ENCODE measurements around the gene SLC33A1. TPM values are rescaled to one million over a fixed set of nuclear protein-coding genes. Genes with fewer than 3 reads are reported as not detected.
A peak's percentile ranks its signal among the peaks of the same experiment; 100 is the strongest.

Gene SLC33A1
- total and polyA plus RNA-seq, 2 of the 13 experiments (the other 11 are each of a cell fraction or from before 2014, with no cell fraction given), result 20.0 to 32.1 TPM

DNA sequence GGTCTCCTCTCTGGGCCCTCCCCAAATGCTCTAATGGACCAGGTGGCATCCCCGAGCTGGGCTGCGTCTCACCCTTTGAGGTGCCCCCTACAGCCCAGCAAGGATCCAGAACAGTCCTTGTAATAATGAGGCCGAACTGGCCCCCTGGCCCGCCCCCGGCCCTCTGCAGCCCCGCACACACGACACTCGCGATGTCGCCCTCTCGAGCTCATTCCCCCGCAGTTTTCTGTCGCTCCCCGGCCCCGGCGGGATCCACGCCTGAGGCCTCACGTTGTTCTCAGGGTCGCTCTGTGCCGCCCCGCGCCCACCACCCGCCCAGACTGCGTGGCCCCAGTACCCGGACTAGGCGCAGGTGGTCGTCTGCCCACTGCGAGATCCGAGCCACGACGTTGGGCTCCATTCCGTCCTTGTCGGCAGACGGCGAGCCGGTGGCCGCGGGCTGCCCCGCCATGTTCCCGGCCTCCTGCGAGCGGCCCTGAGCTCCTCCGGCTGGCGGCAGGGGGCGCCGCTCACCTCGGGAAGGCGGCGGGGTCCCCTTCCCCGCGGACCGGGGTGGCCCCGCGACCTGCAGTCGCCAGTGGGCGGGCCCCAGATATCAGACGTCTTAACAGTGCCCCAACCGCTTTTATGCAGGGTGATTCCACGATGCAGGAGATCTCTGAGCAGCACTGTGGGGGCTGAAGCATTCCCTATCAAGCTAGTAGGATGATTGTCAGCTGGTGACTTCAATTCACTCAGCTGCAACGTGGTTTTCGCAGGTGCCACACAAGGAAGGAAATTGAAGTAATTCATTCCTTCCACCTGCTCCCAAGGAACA lies 48.2 kb downstream of the SLC33A1 start, which contains the start of gene C3orf33 (continued):
- TF ChIP-seq, protein P1, sequence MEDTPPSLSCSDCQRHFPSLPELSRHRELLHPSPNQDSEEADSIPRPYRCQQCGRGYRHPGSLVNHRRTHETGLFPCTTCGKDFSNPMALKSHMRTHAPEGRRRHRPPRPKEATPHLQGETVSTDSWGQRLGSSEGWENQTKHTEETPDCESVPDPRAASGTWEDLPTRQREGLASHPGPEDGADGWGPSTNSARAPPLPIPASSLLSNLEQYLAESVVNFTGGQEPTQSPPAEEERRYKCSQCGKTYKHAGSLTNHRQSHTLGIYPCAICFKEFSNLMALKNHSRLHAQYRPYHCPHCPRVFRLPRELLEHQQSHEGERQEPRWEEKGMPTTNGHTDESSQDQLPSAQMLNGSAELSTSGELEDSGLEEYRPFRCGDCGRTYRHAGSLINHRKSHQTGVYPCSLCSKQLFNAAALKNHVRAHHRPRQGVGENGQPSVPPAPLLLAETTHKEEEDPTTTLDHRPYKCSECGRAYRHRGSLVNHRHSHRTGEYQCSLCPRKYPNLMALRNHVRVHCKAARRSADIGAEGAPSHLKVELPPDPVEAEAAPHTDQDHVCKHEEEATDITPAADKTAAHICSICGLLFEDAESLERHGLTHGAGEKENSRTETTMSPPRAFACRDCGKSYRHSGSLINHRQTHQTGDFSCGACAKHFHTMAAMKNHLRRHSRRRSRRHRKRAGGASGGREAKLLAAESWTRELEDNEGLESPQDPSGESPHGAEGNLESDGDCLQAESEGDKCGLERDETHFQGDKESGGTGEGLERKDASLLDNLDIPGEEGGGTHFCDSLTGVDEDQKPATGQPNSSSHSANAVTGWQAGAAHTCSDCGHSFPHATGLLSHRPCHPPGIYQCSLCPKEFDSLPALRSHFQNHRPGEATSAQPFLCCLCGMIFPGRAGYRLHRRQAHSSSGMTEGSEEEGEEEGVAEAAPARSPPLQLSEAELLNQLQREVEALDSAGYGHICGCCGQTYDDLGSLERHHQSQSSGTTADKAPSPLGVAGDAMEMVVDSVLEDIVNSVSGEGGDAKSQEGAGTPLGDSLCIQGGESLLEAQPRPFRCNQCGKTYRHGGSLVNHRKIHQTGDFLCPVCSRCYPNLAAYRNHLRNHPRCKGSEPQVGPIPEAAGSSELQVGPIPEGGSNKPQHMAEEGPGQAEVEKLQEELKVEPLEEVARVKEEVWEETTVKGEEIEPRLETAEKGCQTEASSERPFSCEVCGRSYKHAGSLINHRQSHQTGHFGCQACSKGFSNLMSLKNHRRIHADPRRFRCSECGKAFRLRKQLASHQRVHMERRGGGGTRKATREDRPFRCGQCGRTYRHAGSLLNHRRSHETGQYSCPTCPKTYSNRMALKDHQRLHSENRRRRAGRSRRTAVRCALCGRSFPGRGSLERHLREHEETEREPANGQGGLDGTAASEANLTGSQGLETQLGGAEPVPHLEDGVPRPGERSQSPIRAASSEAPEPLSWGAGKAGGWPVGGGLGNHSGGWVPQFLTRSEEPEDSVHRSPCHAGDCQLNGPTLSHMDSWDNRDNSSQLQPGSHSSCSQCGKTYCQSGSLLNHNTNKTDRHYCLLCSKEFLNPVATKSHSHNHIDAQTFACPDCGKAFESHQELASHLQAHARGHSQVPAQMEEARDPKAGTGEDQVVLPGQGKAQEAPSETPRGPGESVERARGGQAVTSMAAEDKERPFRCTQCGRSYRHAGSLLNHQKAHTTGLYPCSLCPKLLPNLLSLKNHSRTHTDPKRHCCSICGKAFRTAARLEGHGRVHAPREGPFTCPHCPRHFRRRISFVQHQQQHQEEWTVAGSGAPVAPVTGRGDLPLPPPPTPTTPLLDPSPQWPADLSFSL (CRISPR knock-in tag; IDR thresholded peaks at IDR 0.05), result no peak
- 0 out of 2 replicates have a peak, but pooled peaks have one; percentile 28 for TF ChIP-seq ZNF33B (CRISPR knock-in tag; IDR thresholded peaks at IDR 0.05)
- TF ChIP-seq EED (CRISPR knock-in tag; IDR thresholded peaks at IDR 0.05), result peak; percentile 87
- TF ChIP-seq, protein P2, sequence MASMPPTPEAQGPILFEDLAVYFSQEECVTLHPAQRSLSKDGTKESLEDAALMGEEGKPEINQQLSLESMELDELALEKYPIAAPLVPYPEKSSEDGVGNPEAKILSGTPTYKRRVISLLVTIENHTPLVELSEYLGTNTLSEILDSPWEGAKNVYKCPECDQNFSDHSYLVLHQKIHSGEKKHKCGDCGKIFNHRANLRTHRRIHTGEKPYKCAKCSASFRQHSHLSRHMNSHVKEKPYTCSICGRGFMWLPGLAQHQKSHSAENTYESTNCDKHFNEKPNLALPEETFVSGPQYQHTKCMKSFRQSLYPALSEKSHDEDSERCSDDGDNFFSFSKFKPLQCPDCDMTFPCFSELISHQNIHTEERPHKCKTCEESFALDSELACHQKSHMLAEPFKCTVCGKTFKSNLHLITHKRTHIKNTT (CRISPR knock-in tag; IDR thresholded peaks at IDR 0.05), result no peak
- TF ChIP-seq, protein P3, sequence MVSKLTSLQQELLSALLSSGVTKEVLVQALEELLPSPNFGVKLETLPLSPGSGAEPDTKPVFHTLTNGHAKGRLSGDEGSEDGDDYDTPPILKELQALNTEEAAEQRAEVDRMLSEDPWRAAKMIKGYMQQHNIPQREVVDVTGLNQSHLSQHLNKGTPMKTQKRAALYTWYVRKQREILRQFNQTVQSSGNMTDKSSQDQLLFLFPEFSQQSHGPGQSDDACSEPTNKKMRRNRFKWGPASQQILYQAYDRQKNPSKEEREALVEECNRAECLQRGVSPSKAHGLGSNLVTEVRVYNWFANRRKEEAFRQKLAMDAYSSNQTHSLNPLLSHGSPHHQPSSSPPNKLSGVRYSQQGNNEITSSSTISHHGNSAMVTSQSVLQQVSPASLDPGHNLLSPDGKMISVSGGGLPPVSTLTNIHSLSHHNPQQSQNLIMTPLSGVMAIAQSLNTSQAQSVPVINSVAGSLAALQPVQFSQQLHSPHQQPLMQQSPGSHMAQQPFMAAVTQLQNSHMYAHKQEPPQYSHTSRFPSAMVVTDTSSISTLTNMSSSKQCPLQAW (CRISPR knock-in tag; IDR thresholded peaks at IDR 0.05), result peak; percentile 71; the same call in 1 of the 2 replicates
- peak; percentile 58; the same call in 1 of the 2 replicates for TF ChIP-seq MAF1 (CRISPR knock-in tag; IDR thresholded peaks at IDR 0.05; ENCODE audit: borderline replicate concordance)
- 0 out of 2 replicates have a peak, but pooled peaks have one; percentile 10 for TF ChIP-seq ZNF557 (CRISPR knock-in tag; IDR thresholded peaks at IDR 0.05)
- peak; percentile 69; the same call in 1 of the 2 replicates for TF ChIP-seq NRL (CRISPR knock-in tag; IDR thresholded peaks at IDR 0.05; ENCODE audit: borderline replicate concordance)
- TF ChIP-seq, protein P4, sequence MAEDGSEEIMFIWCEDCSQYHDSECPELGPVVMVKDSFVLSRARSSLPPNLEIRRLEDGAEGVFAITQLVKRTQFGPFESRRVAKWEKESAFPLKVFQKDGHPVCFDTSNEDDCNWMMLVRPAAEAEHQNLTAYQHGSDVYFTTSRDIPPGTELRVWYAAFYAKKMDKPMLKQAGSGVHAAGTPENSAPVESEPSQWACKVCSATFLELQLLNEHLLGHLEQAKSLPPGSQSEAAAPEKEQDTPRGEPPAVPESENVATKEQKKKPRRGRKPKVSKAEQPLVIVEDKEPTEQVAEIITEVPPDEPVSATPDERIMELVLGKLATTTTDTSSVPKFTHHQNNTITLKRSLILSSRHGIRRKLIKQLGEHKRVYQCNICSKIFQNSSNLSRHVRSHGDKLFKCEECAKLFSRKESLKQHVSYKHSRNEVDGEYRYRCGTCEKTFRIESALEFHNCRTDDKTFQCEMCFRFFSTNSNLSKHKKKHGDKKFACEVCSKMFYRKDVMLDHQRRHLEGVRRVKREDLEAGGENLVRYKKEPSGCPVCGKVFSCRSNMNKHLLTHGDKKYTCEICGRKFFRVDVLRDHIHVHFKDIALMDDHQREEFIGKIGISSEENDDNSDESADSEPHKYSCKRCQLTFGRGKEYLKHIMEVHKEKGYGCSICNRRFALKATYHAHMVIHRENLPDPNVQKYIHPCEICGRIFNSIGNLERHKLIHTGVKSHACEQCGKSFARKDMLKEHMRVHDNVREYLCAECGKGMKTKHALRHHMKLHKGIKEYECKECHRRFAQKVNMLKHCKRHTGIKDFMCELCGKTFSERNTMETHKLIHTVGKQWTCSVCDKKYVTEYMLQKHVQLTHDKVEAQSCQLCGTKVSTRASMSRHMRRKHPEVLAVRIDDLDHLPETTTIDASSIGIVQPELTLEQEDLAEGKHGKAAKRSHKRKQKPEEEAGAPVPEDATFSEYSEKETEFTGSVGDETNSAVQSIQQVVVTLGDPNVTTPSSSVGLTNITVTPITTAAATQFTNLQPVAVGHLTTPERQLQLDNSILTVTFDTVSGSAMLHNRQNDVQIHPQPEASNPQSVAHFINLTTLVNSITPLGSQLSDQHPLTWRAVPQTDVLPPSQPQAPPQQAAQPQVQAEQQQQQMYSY (CRISPR knock-in tag; IDR thresholded peaks at IDR 0.05), result peak; percentile 74; the same call in 1 of the 2 replicates
- peak; percentile 64; the same call in 1 of the 2 replicates for TF ChIP-seq GLI4 (CRISPR knock-in tag; IDR thresholded peaks at IDR 0.05; ENCODE audit: borderline replicate concordance)
- TF ChIP-seq, protein P5, sequence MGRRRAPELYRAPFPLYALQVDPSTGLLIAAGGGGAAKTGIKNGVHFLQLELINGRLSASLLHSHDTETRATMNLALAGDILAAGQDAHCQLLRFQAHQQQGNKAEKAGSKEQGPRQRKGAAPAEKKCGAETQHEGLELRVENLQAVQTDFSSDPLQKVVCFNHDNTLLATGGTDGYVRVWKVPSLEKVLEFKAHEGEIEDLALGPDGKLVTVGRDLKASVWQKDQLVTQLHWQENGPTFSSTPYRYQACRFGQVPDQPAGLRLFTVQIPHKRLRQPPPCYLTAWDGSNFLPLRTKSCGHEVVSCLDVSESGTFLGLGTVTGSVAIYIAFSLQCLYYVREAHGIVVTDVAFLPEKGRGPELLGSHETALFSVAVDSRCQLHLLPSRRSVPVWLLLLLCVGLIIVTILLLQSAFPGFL (CRISPR knock-in tag; IDR thresholded peaks at IDR 0.05), result no peak
- TF ChIP-seq FOXJ3 (CRISPR knock-in tag; IDR thresholded peaks at IDR 0.05; ENCODE audit: borderline replicate concordance), result no peak
- no peak for TF ChIP-seq MED13 (CRISPR knock-in tag; IDR thresholded peaks at IDR 0.05)
